Smooth muscle cell (in vitro differentiated cells): ENCODE results near the gene MID1. TPM values are rescaled to one million over a fixed set of nuclear protein-coding genes. Genes with fewer than 3 reads are reported as not detected.

ENCODE experiments used
- DNase-seq: peaks from one replicate; lab custom pipeline; 2025; ENCODE audit not compliant: unreplicated experiment; lab: John Stamatoyannopoulos, UW
- H2AFZ ChIP-seq: fragments of 200-600 bp; sonication (generic); 2 replicates; pipeline ENCODE4 v1.6.0; 2016; ENCODE audit warnings: antibody characterized with exemption, low read depth, mild to moderate bottlenecking
- H3F3A ChIP-seq: fragments of 200-600 bp; sonication (generic); 2 replicates; pipeline ENCODE4 v1.6.0; 2017; ENCODE audit warnings: antibody characterized with exemption, low read depth
- H3K27ac ChIP-seq: fragments of 200-600 bp; sonication (generic); 2 replicates; pipeline ENCODE4 v1.5.1; 2016; ENCODE audit warnings: low read depth, mild to moderate bottlenecking
- H3K27me3 ChIP-seq: fragments of 200-600 bp; sonication (generic); 2 replicates; pipeline ENCODE4 v1.6.1; 2016; ENCODE audit warnings: low read depth, mild to moderate bottlenecking
- H3K36me3 ChIP-seq: fragments of 200-600 bp; sonication (generic); 2 replicates; pipeline ENCODE4 v1.5.1; 2016; ENCODE audit warnings: low read depth
- H3K4me1 ChIP-seq: fragments of 200-600 bp; sonication (generic); 2 replicates; pipeline ENCODE4 v1.5.1; 2016; ENCODE audit warnings: low read depth
- H3K4me2 ChIP-seq: fragments of 200-600 bp; sonication (generic); 2 replicates; pipeline ENCODE4 v1.6.0; 2016; ENCODE audit warnings: mild to moderate bottlenecking
- H3K4me3 ChIP-seq: fragments of 200-600 bp; sonication (generic); 2 replicates; pipeline ENCODE4 v1.5.1; 2016; ENCODE audit warnings: mild to moderate bottlenecking
- H3K79me2 ChIP-seq: fragments of 200-600 bp; sonication (generic); 2 replicates; pipeline ENCODE4 v1.6.0; 2016; ENCODE audit warnings: low read depth, mild to moderate bottlenecking
- H3K9ac ChIP-seq: fragments of 200-600 bp; sonication (generic); 2 replicates; pipeline ENCODE4 v1.6.0; 2016; ENCODE audit warnings: low read depth
- H3K9me3 ChIP-seq: fragments of 200-600 bp; sonication (generic); replicated peaks from 2 replicates; pipeline ENCODE4 v1.5.1; 2016; ENCODE audit warnings: low read depth
- H4K20me1 ChIP-seq: fragments of 200-600 bp; sonication (generic); 2 replicates; pipeline ENCODE4 v1.6.0; 2016; ENCODE audit warnings: low read depth
- WGBS: methylation state at CpG from one replicate; pipeline ENCODE4 v1.1.7; 2016; ENCODE audit warnings: low lambda C conversion rate; 5-methylcytosine and 5-hydroxymethylcytosine counted together
- polyA plus RNA-seq: library from polyadenylated mRNA; unstranded; fragments of >200 nt; fragmentation: Nextera tagmentation; extraction: Ambion mirVana; gene quantifications from 2 replicates; pipeline ENCODE4 v1.2.1, GENCODE V29; 2016
- total RNA-seq: library from RNA; depleted of rRNA; stranded (reverse); fragments of >200 nt; gene quantifications from 2 replicates; pipeline ENCODE4 v1.2.3, GENCODE V29; 2014
- TF ChIP-seq, protein P1 (sequence below): fragments of 200-600 bp; sonication (generic); IDR thresholded peaks from 2 replicates; pipeline ENCODE4 v1.5.1; 2017; ENCODE audit warnings: borderline replicate concordance, mild to moderate bottlenecking, antibody characterized with exemption; ENCODE audit not compliant: insufficient read depth, poor library complexity, severe bottlenecking

Gene MID1
- total and polyA plus RNA-seq, 2 experiments from 2014 or later: 22.6 to 45.2 TPM

DNA sequence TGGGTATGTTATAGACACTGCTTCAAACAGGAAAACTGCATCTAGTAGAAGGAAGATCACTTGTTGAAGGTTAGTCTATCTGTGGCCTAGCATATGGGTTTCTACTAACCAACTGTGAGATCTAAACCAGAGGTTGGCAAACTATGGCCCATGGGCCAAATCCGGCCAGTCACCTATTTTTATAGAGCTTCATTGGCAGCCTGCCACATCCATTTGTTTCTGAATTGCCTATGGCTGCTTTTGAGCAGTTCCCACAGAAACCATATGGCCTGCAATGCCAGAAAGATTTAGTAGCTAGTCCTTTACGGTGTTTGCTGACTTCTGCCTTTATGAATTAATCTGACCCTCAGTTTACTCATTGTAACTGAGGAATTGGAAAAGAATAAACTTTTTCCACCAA lies 71.1 kb downstream of the MID1 start:
- H4K20me1 ChIP-seq: peaks cover 30% of the 10 kb centered on the region
- 48% methylated on average over 2 of the region's 2 CpGs for WGBS
- H3K27me3 ChIP-seq: no peaks in the 10 kb centered on the region
- peaks cover 12% of the 10 kb centered on the region for H3K79me2 ChIP-seq
- H3K27ac ChIP-seq: no peak overlapping the region
- no peak overlapping the region for H3K4me3 ChIP-seq
- H3F3A ChIP-seq: no peaks in the 10 kb centered on the region
- H2AFZ ChIP-seq: no peak overlapping the region
- no peaks in the 10 kb centered on the region for H3K9me3 ChIP-seq
- DNase-seq: no peak
- no peak overlapping the region for H3K4me2 ChIP-seq
- H3K36me3 ChIP-seq: no peaks in the 10 kb centered on the region
- no peaks in the 10 kb centered on the region for H3K4me1 ChIP-seq
- no peak overlapping the region for H3K9ac ChIP-seq
- TF ChIP-seq, protein P1, sequence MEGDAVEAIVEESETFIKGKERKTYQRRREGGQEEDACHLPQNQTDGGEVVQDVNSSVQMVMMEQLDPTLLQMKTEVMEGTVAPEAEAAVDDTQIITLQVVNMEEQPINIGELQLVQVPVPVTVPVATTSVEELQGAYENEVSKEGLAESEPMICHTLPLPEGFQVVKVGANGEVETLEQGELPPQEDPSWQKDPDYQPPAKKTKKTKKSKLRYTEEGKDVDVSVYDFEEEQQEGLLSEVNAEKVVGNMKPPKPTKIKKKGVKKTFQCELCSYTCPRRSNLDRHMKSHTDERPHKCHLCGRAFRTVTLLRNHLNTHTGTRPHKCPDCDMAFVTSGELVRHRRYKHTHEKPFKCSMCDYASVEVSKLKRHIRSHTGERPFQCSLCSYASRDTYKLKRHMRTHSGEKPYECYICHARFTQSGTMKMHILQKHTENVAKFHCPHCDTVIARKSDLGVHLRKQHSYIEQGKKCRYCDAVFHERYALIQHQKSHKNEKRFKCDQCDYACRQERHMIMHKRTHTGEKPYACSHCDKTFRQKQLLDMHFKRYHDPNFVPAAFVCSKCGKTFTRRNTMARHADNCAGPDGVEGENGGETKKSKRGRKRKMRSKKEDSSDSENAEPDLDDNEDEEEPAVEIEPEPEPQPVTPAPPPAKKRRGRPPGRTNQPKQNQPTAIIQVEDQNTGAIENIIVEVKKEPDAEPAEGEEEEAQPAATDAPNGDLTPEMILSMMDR: no peak

DNA sequence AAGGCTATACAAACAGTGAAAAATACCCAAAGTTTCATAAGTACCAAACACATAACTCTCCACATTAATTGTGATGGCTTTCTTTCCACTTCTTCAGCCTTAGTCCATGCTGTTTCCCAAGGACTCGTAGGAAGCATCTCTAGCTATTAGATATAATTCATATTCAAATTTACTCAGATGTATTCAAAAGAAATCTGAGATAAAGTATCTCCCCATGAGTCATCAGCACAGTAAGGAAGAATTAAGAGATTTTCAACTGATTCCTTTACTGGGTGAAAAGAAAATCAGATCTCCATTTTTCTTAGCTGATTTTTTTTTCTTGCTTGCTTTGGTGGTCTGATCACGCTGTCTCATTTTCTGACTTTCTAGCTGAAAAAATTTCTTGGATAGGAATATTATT lies 71.7 kb downstream of the MID1 start:
- H3F3A ChIP-seq: no peaks in the 10 kb centered on the region
- no peak overlapping the region for H3K4me2 ChIP-seq
- H3K9me3 ChIP-seq: no peaks in the 10 kb centered on the region
- no peak for DNase-seq
- no peaks in the 10 kb centered on the region for H3K36me3 ChIP-seq
- 61% methylated on average over 2 of the region's 2 CpGs for WGBS
- no peak overlapping the region for H2AFZ ChIP-seq
- TF ChIP-seq, protein P1: no peak
- peaks cover 28% of the 10 kb centered on the region for H4K20me1 ChIP-seq
- peaks cover 6% of the 10 kb centered on the region for H3K79me2 ChIP-seq
- H3K4me1 ChIP-seq: no peaks in the 10 kb centered on the region
- H3K27ac ChIP-seq: no peak overlapping the region
- H3K9ac ChIP-seq: no peak overlapping the region
- H3K4me3 ChIP-seq: no peak overlapping the region
- no peaks in the 10 kb centered on the region for H3K27me3 ChIP-seq

DNA sequence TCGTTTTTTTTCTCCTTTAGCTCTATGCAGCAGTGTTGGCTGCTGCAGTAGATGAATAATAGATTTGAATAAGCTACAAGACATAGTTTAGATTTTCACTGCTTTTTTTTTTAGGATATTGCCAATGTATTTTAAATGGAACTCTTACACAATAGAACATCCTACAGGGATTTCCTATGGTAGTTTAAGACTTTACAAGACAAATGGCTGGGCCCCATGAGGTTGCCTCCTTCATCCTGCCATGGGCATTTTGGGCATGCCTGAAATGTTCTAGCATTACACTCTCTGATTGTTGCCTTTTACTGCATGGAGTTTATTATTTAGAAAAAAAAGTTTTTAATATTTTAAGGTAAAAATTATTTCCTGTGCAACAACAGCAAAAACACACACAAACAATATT lies 74.5 kb downstream of the MID1 start:
- H3K27me3 ChIP-seq: no peaks in the 10 kb centered on the region
- H3K4me1 ChIP-seq: no peaks in the 10 kb centered on the region
- TF ChIP-seq, protein P1: no peak
- 28% methylated on average over 1 of the region's 1 CpG for WGBS
- H4K20me1 ChIP-seq: peaks cover 30% of the 10 kb centered on the region
- peaks cover 8% of the 10 kb centered on the region for H3K79me2 ChIP-seq
- no peaks in the 10 kb centered on the region for H3K36me3 ChIP-seq
- H3K27ac ChIP-seq: no peak overlapping the region
- no peaks in the 10 kb centered on the region for H3K9me3 ChIP-seq
- no peak overlapping the region for H3K9ac ChIP-seq
- no peak overlapping the region for H3K4me3 ChIP-seq
- no peak overlapping the region for H3K4me2 ChIP-seq
- DNase-seq: no peak
- H3F3A ChIP-seq: no peaks in the 10 kb centered on the region
- no peak overlapping the region for H2AFZ ChIP-seq

DNA sequence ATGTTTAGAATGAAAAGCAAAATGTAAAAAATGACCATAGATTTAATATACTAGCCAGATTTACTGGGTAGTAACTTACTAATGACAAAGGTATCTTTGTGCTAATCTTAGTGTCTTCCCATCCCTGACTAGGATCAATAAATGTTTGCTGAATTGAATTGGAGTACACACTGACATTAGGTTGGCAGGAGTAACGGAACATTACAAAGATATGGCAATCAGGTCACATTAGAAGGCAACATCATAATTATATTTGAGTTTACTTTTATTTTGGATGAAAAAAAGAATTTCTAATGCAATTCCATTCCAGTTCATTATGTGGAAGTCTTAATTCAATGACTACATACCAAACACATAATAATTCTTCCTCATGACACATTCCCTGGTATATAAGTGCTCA lies 77.8 kb downstream of the MID1 start:
- no peak overlapping the region for H3K27ac ChIP-seq
- no peak overlapping the region for H3K4me2 ChIP-seq
- no peak overlapping the region for H3K9ac ChIP-seq
- no peaks in the 10 kb centered on the region for H3F3A ChIP-seq
- TF ChIP-seq, protein P1: no peak
- no peaks in the 10 kb centered on the region for H3K36me3 ChIP-seq
- no peak for DNase-seq
- H3K9me3 ChIP-seq: no peaks in the 10 kb centered on the region
- H3K27me3 ChIP-seq: no peaks in the 10 kb centered on the region
- H3K4me1 ChIP-seq: no peaks in the 10 kb centered on the region
- no peak overlapping the region for H2AFZ ChIP-seq
- no peak overlapping the region for H3K4me3 ChIP-seq
- 65% methylated on average over 1 of the region's 1 CpG for WGBS
- peaks cover 27% of the 10 kb centered on the region for H4K20me1 ChIP-seq
- peaks cover 12% of the 10 kb centered on the region for H3K79me2 ChIP-seq
